H9 (cell line): ENCODE data around the gene FRG2B. TPM values are rescaled to one million over a fixed set of nuclear protein-coding genes. Genes with fewer than 3 reads are reported as not detected.
"Not testable (repeated sequence)": the region's sequence is repeated elsewhere in the genome, so short reads cannot be mapped to it uniquely, and the experiment has no call there.

Source experiments
- DNase-seq: peaks from one replicate; pipeline ENCODE4 v3.0.0-alpha.2; 2017
- H2AFZ ChIP-seq: one replicate; pipeline ENCODE4 v1.6.1; 2013; ENCODE audit warnings: mild to moderate bottlenecking, low read length, control low read depth, moderate library complexity
- H2AK5ac ChIP-seq: 2 replicates; pipeline ENCODE4 v1.6.1; 2013; ENCODE audit warnings: low read length, control low read depth, mixed read lengths; ENCODE audit not compliant: insufficient read length
- H2BK120ac ChIP-seq: one replicate; pipeline ENCODE4 v1.6.1; 2013; ENCODE audit warnings: low read depth, mild to moderate bottlenecking, low read length, control low read depth, inconsistent platforms; ENCODE audit not compliant: poor library complexity, severe bottlenecking
- H2BK12ac ChIP-seq: 2 replicates; pipeline ENCODE4 v1.6.1; 2013; ENCODE audit warnings: low read length, control low read depth, mixed read lengths, low read depth; ENCODE audit not compliant: insufficient read length
- H2BK15ac ChIP-seq: 2 replicates; pipeline ENCODE4 v1.6.1; 2013; ENCODE audit warnings: low read depth, low read length, control low read depth
- H2BK20ac ChIP-seq: one replicate; pipeline ENCODE4 v1.6.1; 2013; ENCODE audit warnings: low read depth, mild to moderate bottlenecking, low read length, control low read depth, inconsistent platforms; ENCODE audit not compliant: poor library complexity, severe bottlenecking
- H2BK5ac ChIP-seq: 2 replicates; pipeline ENCODE4 v1.6.1; 2013; ENCODE audit warnings: low read length, control low read depth, mixed read lengths; ENCODE audit not compliant: insufficient read length
- H3K14ac ChIP-seq: 2 replicates; pipeline ENCODE4 v1.6.1; 2013; ENCODE audit warnings: low read length, control low read depth; ENCODE audit not compliant: insufficient read depth
- H3K18ac ChIP-seq: 2 replicates; pipeline ENCODE4 v1.6.1; 2013; ENCODE audit warnings: low read depth, mild to moderate bottlenecking, mixed read lengths, low read length, control low read depth; ENCODE audit not compliant: insufficient read length
- H3K23ac ChIP-seq: 2 replicates; pipeline ENCODE4 v1.6.1; 2013; ENCODE audit warnings: low read length, control low read depth, mixed read lengths, low read depth; ENCODE audit not compliant: insufficient read length
- H3K23me2 ChIP-seq: 2 replicates; pipeline ENCODE4 v1.6.1; 2013; ENCODE audit warnings: low read depth, mild to moderate bottlenecking, mixed read lengths, low read length, control low read depth; ENCODE audit not compliant: insufficient read length, poor library complexity, severe bottlenecking
- H3K27ac ChIP-seq: 2 replicates; pipeline ENCODE4 v1.5.1; 2013; ENCODE audit warnings: low read length, control low read depth, mixed read lengths, low read depth; ENCODE audit not compliant: insufficient read length
- H3K27me3 ChIP-seq: 2 replicates; pipeline ENCODE4 v1.6.1; 2013; ENCODE audit warnings: low read length, control low read depth, inconsistent platforms; ENCODE audit not compliant: insufficient read depth
- H3K4ac ChIP-seq: 2 replicates; pipeline ENCODE4 v1.6.1; 2013; ENCODE audit warnings: low read depth, mild to moderate bottlenecking, control low read depth, inconsistent platforms, low read length, moderate library complexity
- H3K4me1 ChIP-seq: 2 replicates; pipeline ENCODE4 v1.6.1; 2013; ENCODE audit warnings: low read length, control low read depth, inconsistent platforms; ENCODE audit not compliant: insufficient read depth
- H3K4me2 ChIP-seq: 2 replicates; pipeline ENCODE4 v1.6.1; 2013; ENCODE audit warnings: low read length, control low read depth, mixed read lengths; ENCODE audit not compliant: insufficient read length, insufficient read depth
- H3K56ac ChIP-seq: 2 replicates; pipeline ENCODE4 v1.6.1; 2013; ENCODE audit warnings: low read depth, mild to moderate bottlenecking, mixed read lengths, low read length, control low read depth; ENCODE audit not compliant: insufficient read length
- H3K79me1 ChIP-seq: 2 replicates; pipeline ENCODE4 v1.6.1; 2013; ENCODE audit warnings: low read depth, mild to moderate bottlenecking, moderate library complexity, low read length, control low read depth, inconsistent platforms; ENCODE audit not compliant: insufficient read depth, poor library complexity, severe bottlenecking
- H3K79me2 ChIP-seq: 2 replicates; pipeline ENCODE4 v1.6.1; 2013; ENCODE audit warnings: low read length, control low read depth, inconsistent platforms; ENCODE audit not compliant: insufficient read depth
- H3K9ac ChIP-seq: 2 replicates; pipeline ENCODE4 v1.6.1; 2013; ENCODE audit warnings: low read length, control low read depth, mixed read lengths; ENCODE audit not compliant: insufficient read length; ENCODE audit errors: extremely low read depth
- H3K9me3 ChIP-seq: one replicate; pipeline ENCODE4 v1.6.1; 2013; ENCODE audit warnings: low read depth, low read length, inconsistent platforms; ENCODE audit not compliant: control insufficient read depth
- H3T11ph ChIP-seq: one replicate; pipeline ENCODE4 v1.6.1; 2013; ENCODE audit warnings: mild to moderate bottlenecking, low read length, control low read depth, inconsistent platforms
- H4K20me1 ChIP-seq: one replicate; pipeline ENCODE4 v1.6.1; 2013; ENCODE audit not compliant: control insufficient read depth, insufficient read length, insufficient read depth
- H4K5ac ChIP-seq: 2 replicates; pipeline ENCODE4 v1.6.1; 2013; ENCODE audit warnings: low read depth, mild to moderate bottlenecking, mixed read lengths, low read length, control low read depth; ENCODE audit not compliant: insufficient read length
- H4K8ac ChIP-seq: replicated peaks from 2 replicates; pipeline ENCODE4 v1.6.1; 2013; ENCODE audit warnings: low read length, control low read depth, mixed read lengths, low read depth; ENCODE audit not compliant: insufficient read length
- H4K91ac ChIP-seq: 2 replicates; pipeline ENCODE4 v1.6.1; 2013; ENCODE audit warnings: low read depth, mild to moderate bottlenecking, moderate library complexity, mixed read lengths, low read length, control low read depth; ENCODE audit not compliant: insufficient read length
- H3K27ac Mint-ChIP-seq, 3 experiments: 2 replicates in 2 of 3; 3 replicates in 1 of 3; pipeline ENCODE4 v1.8.0; 2020 to 2021; ENCODE audit warnings: mixed read lengths in 3 of 3, mild to moderate bottlenecking in 1 of 3, moderate library complexity in 1 of 3
- H3K27me3 Mint-ChIP-seq: 2 replicates; pipeline ENCODE4 v1.8.0; 2021; ENCODE audit warnings: low read depth, mild to moderate bottlenecking, moderate library complexity, mixed read lengths
- H3K36me3 Mint-ChIP-seq, 3 experiments: 2 replicates in 2 of 3; 3 replicates in 1 of 3; pipeline ENCODE4 v1.8.0; 2020 to 2021; ENCODE audit warnings: low read depth in 3 of 3, mixed read lengths in 3 of 3; ENCODE audit not compliant: insufficient read depth in 1 of 3
- H3K4me1 Mint-ChIP-seq, 2 experiments: 2 replicates each; pipeline ENCODE4 v1.8.0; 2020; ENCODE audit warnings: mixed read lengths in 2 of 2
- H3K4me3 Mint-ChIP-seq, 2 experiments: 2 replicates in 1 of 2; 3 replicates in 1 of 2; pipeline ENCODE4 v1.8.0; 2020 to 2021; ENCODE audit warnings: mild to moderate bottlenecking in 2 of 2, mixed read lengths in 2 of 2, moderate library complexity in 1 of 2
- H3K9me3 Mint-ChIP-seq, 2 experiments: 2 replicates in 1 of 2; 3 replicates in 1 of 2; pipeline ENCODE4 v1.8.0; 2020; ENCODE audit warnings: mild to moderate bottlenecking in 2 of 2, mixed read lengths in 2 of 2, moderate library complexity in 1 of 2
- WGBS: extraction: QIAGEN DNeasy Blood & Tissue Kit; methylation state at CpG from one replicate; pipeline ENCODE4 v1.1.7; 2013; ENCODE audit warnings: missing lambda C conversion rate, low lambda C conversion rate, mixed read lengths; ENCODE audit not compliant: insufficient read length; ENCODE audit errors: extremely low coverage; 5-methylcytosine and 5-hydroxymethylcytosine counted together
- total RNA-seq: library from RNA; stranded (reverse); gene quantifications from 2 replicates; pipeline ENCODE4 v1.2.1, GENCODE V29; 2021

FRG2B gene
- total RNA-seq, 1 experiment from 2014 or later = not detected

- H4K5ac ChIP-seq, H3K79me2 ChIP-seq, H3K9me3 ChIP-seq, H3K27me3 Mint-ChIP-seq, H3K4ac ChIP-seq, H3K27ac ChIP-seq, DNase-seq, H2BK15ac ChIP-seq, H3T11ph ChIP-seq, H4K8ac ChIP-seq, H2BK5ac ChIP-seq, H2BK120ac ChIP-seq, H3K18ac ChIP-seq, H2AFZ ChIP-seq, H3K4me3 Mint-ChIP-seq, H3K4me1 Mint-ChIP-seq, H3K27me3 ChIP-seq, H4K20me1 ChIP-seq, H3K79me1 ChIP-seq, H2AK5ac ChIP-seq, H3K27ac Mint-ChIP-seq, H3K23ac ChIP-seq, H3K56ac ChIP-seq, H3K4me2 ChIP-seq, H3K9ac ChIP-seq, H3K4me1 ChIP-seq, H3K14ac ChIP-seq, H4K91ac ChIP-seq, H3K36me3 Mint-ChIP-seq, H3K23me2 ChIP-seq, H2BK20ac ChIP-seq, H2BK12ac ChIP-seq: not testable (repeated sequence)
- no CpG with 5 or more reads among the region's 22 CpGs for WGBS
- H3K9me3 Mint-ChIP-seq = peaks cover 9 to 18% of the 10 kb centered on the region in 2 experiments
Observed at GRCh38 chr10:133648872-133649455, 22.4 kb upstream of the FRG2B start.
